CD14-positive monocyte (primary cell): Measurements from ENCODE around the gene SPATA31E1. TPM values are rescaled to one million over a fixed set of nuclear protein-coding genes. Genes with fewer than 3 reads are reported as not detected.

Experiments used
- DNase-seq, 3 donors: peaks; one replicate each; pipeline ENCODE4 v3.0.0-alpha.2; 2011 to 2022
- H2AFZ ChIP-seq: 2 replicates; pipeline ENCODE4 v1.6.0; 2012; ENCODE audit warnings: mild to moderate bottlenecking, low read depth, low read length, inconsistent platforms; ENCODE audit not compliant: insufficient read depth, poor library complexity, severe bottlenecking
- H3K27ac ChIP-seq, 2 donors: 1 replicate in 1 of 2; 2 replicates in 1 of 2; pipeline ENCODE4 v1.5.1; 2012 to 2013; ENCODE audit warnings: low read length in 2 of 2, control low read depth in 1 of 2, inconsistent platforms in 1 of 2, low read depth in 1 of 2, mild to moderate bottlenecking in 1 of 2
- H3K27me3 ChIP-seq, 2 donors: one replicate each; pipeline versions ENCODE4 v1.6.0 to v1.6.1; 2011 to 2013; ENCODE audit warnings: low read length in 2 of 2; ENCODE audit not compliant: control insufficient read depth in 2 of 2, insufficient read depth in 2 of 2
- H3K36me3 ChIP-seq, 2 donors: replicated peaks in 1 of 2; 1 replicate in 1 of 2; 2 replicates in 1 of 2; pipeline versions ENCODE4 v1.5.1 to v1.6.1; 2012 to 2013; ENCODE audit warnings: low read length in 2 of 2, control low read depth in 1 of 2, inconsistent platforms in 1 of 2, mild to moderate bottlenecking in 1 of 2; ENCODE audit not compliant: insufficient read depth in 2 of 2, control insufficient read depth in 1 of 2
- H3K4me1 ChIP-seq, 2 donors: 1 replicate in 1 of 2; 2 replicates in 1 of 2; pipeline versions ENCODE4 v1.5.1 to v1.6.1; 2012 to 2013; ENCODE audit warnings: low read length in 2 of 2, control low read depth in 1 of 2, inconsistent platforms in 1 of 2, mild to moderate bottlenecking in 1 of 2, moderate library complexity in 1 of 2; ENCODE audit not compliant: insufficient read depth in 2 of 2, control insufficient read depth in 1 of 2
- H3K4me2 ChIP-seq: replicated peaks from 2 replicates; pipeline ENCODE3; 2012; ENCODE audit warnings: low read length, moderate library complexity, mild to moderate bottlenecking; ENCODE audit not compliant: poor library complexity, severe bottlenecking; ENCODE audit errors: extremely low read depth
- H3K4me3 ChIP-seq, 3 experiments: fragments of 200-600 bp in 1 of 3; sonication (generic) in 1 of 3; replicated peaks in 1 of 3; 1 replicate in 2 of 3; 2 replicates in 1 of 3; pipeline ENCODE4 v1.5.1; 2011 to 2013; ENCODE audit warnings: low read length in 3 of 3, mild to moderate bottlenecking in 3 of 3, control low read depth in 2 of 3, low read depth in 2 of 3, inconsistent platforms in 1 of 3, moderate library complexity in 1 of 3
- H3K79me2 ChIP-seq: 2 replicates; pipeline ENCODE4 v1.6.0; 2012; ENCODE audit warnings: mild to moderate bottlenecking, control low read depth, inconsistent platforms, low read length, moderate library complexity; ENCODE audit not compliant: insufficient read depth
- H3K9ac ChIP-seq: 2 replicates; pipeline ENCODE4 v1.6.0; 2017; ENCODE audit warnings: low read length, mild to moderate bottlenecking; ENCODE audit not compliant: insufficient read depth, poor library complexity, severe bottlenecking
- H3K9me3 ChIP-seq, 2 donors: replicated peaks in 1 of 2; 1 replicate in 1 of 2; 2 replicates in 1 of 2; pipeline versions ENCODE4 v1.5.1 to v1.6.1; 2012 to 2013; ENCODE audit warnings: low read length in 2 of 2, control low read depth in 1 of 2; ENCODE audit not compliant: control insufficient read depth in 1 of 2, insufficient read depth in 1 of 2
- H4K20me1 ChIP-seq: 2 replicates; pipeline ENCODE4 v1.6.0; 2012; ENCODE audit warnings: mild to moderate bottlenecking, low read length, control low read depth, moderate library complexity; ENCODE audit not compliant: insufficient read depth
- H3K27ac Mint-ChIP-seq, 7 donors: one replicate each; pipeline ENCODE4 v1.8.0; 2020; ENCODE audit warnings: mild to moderate bottlenecking in 7 of 7, mixed read lengths in 7 of 7, moderate library complexity in 6 of 7, inconsistent platforms in 2 of 7
- H3K27me3 Mint-ChIP-seq, 3 donors: one replicate each; pipeline ENCODE4 v1.8.0; 2021 to 2022; ENCODE audit warnings: low read depth in 3 of 3, mild to moderate bottlenecking in 3 of 3, mixed read lengths in 3 of 3, moderate library complexity in 3 of 3, inconsistent platforms in 1 of 3
- H3K36me3 Mint-ChIP-seq, 2 donors: one replicate each; pipeline ENCODE4 v1.8.0; 2020; ENCODE audit warnings: mixed read lengths in 2 of 2, inconsistent platforms in 1 of 2, mild to moderate bottlenecking in 1 of 2
- H3K4me1 Mint-ChIP-seq: one replicate; pipeline ENCODE4 v1.8.0; 2020; ENCODE audit warnings: mild to moderate bottlenecking, mixed read lengths
- H3K4me3 Mint-ChIP-seq, 2 donors: one replicate each; pipeline ENCODE4 v1.8.0; 2020; ENCODE audit warnings: mild to moderate bottlenecking in 2 of 2, mixed read lengths in 2 of 2, moderate library complexity in 1 of 2
- H3K9me3 Mint-ChIP-seq, 7 donors: one replicate each; pipeline ENCODE4 v1.8.0; 2020 to 2022; ENCODE audit warnings: mixed read lengths in 7 of 7, mild to moderate bottlenecking in 6 of 7, moderate library complexity in 6 of 7, inconsistent platforms in 2 of 7
- WGBS: methylation state at CpG from one replicate; pipeline ENCODE4 v1.1.5; 2013; ENCODE audit warnings: missing lambda C conversion rate; ENCODE audit not compliant: insufficient coverage; 5-methylcytosine and 5-hydroxymethylcytosine counted together
- intact Hi-C, 2 donors: fragments of 100-400 bp; cut with micrococcal nuclease; formaldehyde crosslinking; loops; one replicate each; pipeline versions ENCODE4 v1.15.0 to v1.15.1; 2023
- polyA plus RNA-seq, 3 donors: library from polyadenylated mRNA; depleted of rRNA in 1 of 3; unstranded in 2 of 3; stranded (reverse) in 1 of 3; fragments of 300-500 nt in 2 of 3; fragments of >200 nt in 1 of 3; fragmentation: Illumina TruSeq in 2 of 3; gene quantifications; 1 replicate in 2 of 3; 2 replicates in 1 of 3; pipeline ENCODE4 v1.2.3, GENCODE V29; 2012 to 2021
- TF ChIP-seq, protein P1 (sequence below): fragments of 200-600 bp; IDR thresholded peaks from one replicate; pipeline ENCODE4 v1.8.0; 2022; ENCODE audit warnings: antibody characterized with exemption, mild to moderate bottlenecking

The SPATA31E1 gene
- polyA plus RNA-seq, 3 donors, result 0.01 TPM; not detected in 2

DNA sequence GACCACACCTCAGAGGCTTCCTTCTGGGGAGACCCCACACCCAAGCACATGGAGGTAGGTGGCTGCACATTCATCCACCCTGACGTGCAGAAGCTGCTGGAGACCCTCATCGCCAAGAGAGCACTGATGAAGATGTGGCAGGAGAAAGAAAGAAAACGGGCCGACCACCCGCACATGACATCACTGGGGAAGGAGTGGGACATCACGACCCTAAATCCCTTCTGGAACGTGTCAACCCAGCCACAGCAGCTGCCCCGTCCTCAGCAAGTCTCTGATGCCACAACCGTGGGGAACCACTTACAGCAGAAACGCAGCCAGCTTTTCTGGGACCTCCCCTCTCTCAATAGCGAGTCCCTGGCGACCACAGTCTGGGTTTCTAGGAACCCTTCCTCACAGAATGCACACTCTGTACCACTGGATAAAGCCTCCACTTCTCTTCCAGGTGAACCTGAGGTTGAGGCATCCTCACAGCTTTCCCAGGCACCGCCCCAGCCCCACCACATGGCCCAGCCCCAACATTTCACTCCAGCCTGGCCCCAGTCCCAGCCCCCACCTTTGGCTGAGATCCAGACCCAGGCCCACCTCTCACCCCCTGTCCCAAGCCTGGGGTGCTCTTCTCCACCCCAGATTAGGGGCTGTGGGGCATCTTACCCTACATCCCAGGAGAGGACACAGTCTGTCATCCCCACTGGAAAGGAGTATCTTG is 3.0 kb downstream of the SPATA31E1 start:
- DNase-seq, result no peak
- intact Hi-C loops, result no loop called here
- no peak overlapping the region for H2AFZ ChIP-seq
- Mint-ChIP-seq H3K4me1 (no peaks in the 10 kb centered on the region), H3K27me3 (peaks cover 3 to 12% (median 3%) of the 10 kb centered on the region in 3 donors), H3K36me3 (no peaks in the 10 kb centered on the region), H3K27ac (no peak overlapping the region), H3K4me3 (no peak overlapping the region), H3K9me3 (peaks cover 0 to under 1% (median 0%) of the 10 kb centered on the region in 7 donors)
- H3K4me1 ChIP-seq, result no peaks in the 10 kb centered on the region
- no peak overlapping the region for H3K27ac ChIP-seq
- H3K27me3 ChIP-seq, result no peaks in the 10 kb centered on the region
- no peak overlapping the region for H3K9ac ChIP-seq
- H3K79me2 ChIP-seq, result no peaks in the 10 kb centered on the region
- WGBS, result 88% methylated on average over 12 of the region's 13 CpGs
- TF ChIP-seq, protein P1, sequence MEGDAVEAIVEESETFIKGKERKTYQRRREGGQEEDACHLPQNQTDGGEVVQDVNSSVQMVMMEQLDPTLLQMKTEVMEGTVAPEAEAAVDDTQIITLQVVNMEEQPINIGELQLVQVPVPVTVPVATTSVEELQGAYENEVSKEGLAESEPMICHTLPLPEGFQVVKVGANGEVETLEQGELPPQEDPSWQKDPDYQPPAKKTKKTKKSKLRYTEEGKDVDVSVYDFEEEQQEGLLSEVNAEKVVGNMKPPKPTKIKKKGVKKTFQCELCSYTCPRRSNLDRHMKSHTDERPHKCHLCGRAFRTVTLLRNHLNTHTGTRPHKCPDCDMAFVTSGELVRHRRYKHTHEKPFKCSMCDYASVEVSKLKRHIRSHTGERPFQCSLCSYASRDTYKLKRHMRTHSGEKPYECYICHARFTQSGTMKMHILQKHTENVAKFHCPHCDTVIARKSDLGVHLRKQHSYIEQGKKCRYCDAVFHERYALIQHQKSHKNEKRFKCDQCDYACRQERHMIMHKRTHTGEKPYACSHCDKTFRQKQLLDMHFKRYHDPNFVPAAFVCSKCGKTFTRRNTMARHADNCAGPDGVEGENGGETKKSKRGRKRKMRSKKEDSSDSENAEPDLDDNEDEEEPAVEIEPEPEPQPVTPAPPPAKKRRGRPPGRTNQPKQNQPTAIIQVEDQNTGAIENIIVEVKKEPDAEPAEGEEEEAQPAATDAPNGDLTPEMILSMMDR, result no peak
- H3K4me3 ChIP-seq, result no peak overlapping the region
- H3K4me2 ChIP-seq, result no peak overlapping the region
- H4K20me1 ChIP-seq, result no peaks in the 10 kb centered on the region
- H3K36me3 ChIP-seq, result no peaks in the 10 kb centered on the region
- H3K9me3 ChIP-seq, result no peaks in the 10 kb centered on the region

DNA sequence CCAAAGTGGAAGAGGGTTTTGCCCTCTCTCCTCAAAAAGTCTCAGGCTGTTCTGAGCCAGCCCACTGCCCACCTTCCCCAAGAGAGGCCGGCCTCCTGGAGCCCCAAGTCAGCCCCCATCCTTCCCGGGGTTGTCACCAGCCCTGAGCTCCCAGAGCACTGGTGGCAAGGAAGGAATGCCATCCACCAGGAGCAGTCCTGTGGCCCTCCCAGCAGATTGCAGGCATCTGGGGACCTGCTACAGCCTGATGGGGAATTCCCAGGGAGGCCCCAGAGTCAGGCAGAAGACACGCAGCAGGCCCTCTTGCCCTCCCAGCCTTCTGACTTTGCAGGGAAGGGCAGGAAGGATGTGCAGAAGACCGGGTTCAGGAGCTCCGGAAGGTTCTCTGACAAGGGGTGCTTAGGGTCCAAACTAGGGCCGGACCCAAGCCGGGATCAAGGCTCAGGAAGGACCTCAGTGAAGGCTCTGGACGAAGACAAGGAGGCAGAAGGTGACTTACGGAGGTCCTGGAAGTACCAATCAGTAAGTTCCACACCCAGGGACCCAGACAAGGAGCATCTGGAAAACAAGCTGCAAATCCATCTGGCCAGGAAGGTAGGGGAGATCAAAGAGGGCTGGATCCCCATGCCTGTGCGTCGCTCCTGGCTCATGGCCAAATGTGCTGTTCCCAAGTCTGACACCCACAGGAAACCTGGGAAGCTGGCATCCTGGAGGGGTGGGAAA is 3.7 kb downstream of the SPATA31E1 start:
- 93% methylated on average over 9 of the region's 11 CpGs for WGBS
- intact Hi-C loops, result no loop called here
- no peak overlapping the region for H3K27ac ChIP-seq

More for the DNA sequence above, 3.7 kb downstream of the SPATA31E1 start:
- TF ChIP-seq, protein P1, result no peak
- H4K20me1 ChIP-seq, result no peaks in the 10 kb centered on the region
- H3K79me2 ChIP-seq, result no peaks in the 10 kb centered on the region
- H3K9me3 Mint-ChIP-seq, result peaks cover 0 to 2% (median 0%) of the 10 kb centered on the region in 7 donors
- H3K27ac Mint-ChIP-seq, result no peak overlapping the region
- no peak overlapping the region for H3K4me3 Mint-ChIP-seq
- no peaks in the 10 kb centered on the region for H3K4me1 ChIP-seq
- H2AFZ ChIP-seq, result no peak overlapping the region
- H3K4me2 ChIP-seq, result no peak overlapping the region
- no peaks in the 10 kb centered on the region for H3K36me3 ChIP-seq
- no peaks in the 10 kb centered on the region for H3K4me1 Mint-ChIP-seq
- H3K9ac ChIP-seq, result no peak overlapping the region
- H3K27me3 Mint-ChIP-seq, result peaks cover 4 to 13% (median 5%) of the 10 kb centered on the region in 3 donors
- no peaks in the 10 kb centered on the region for H3K9me3 ChIP-seq
- no peaks in the 10 kb centered on the region for H3K27me3 ChIP-seq
- H3K36me3 Mint-ChIP-seq, result no peaks in the 10 kb centered on the region
- no peak overlapping the region for H3K4me3 ChIP-seq
- no peak for DNase-seq
